ENCODE measurements around the gene KRT86. TPM values are rescaled to one million over a fixed set of nuclear protein-coding genes. Genes with fewer than 3 reads are reported as not detected.

KRT86 gene
- polyA plus RNA-seq, 1 of the 3 experiments (the other 2 are of a cell fraction) = 0.56 TPM

- no peak for TF ChIP-seq NRF1 (IDR thresholded peaks at IDR 0.05; ENCODE audit: low read depth, low read length)
- TF ChIP-seq USF1 (IDR thresholded peaks at IDR 0.05; ENCODE audit: borderline replicate concordance, low read depth) = no peak
- TF ChIP-seq MAX (IDR thresholded peaks at IDR 0.05; ENCODE audit: low read depth) = no peak
- POLR2A ChIA-PET = interaction anchor here (1.3 kb wide), 1 partner anchor 128 kb away, joined by 4 read pairs; no protein-coding TSS in a partner anchor
- no peak overlapping the region for H3K4me2 ChIP-seq
- H3K4me3 ChIP-seq (ENCODE audit: low read depth in 2 of 2, low read length in 1 of 2) = no peak overlapping the region
- H3K27ac ChIP-seq (ENCODE audit: low read depth in 2 of 2, low read length in 1 of 2) = no peak overlapping the region
- H3K27me3 ChIP-seq (ENCODE audit: insufficient read depth) = no peaks in the 10 kb centered on the region; the same call in 1 of the 2 replicates
- CTCF ChIA-PET = interaction anchor here (0.6 to 12.6 kb wide), 63 partner anchors 9 to 654 kb away, joined by 3 to 218 read pairs (median 5); partner anchors contain the start of gene KRT80
- no peak overlapping the region for H2AFZ ChIP-seq (ENCODE audit: low read depth)
- no peak overlapping the region for H3K9ac ChIP-seq
- H3K4me1 ChIP-seq (ENCODE audit: control insufficient read depth in 1 of 2, insufficient read depth in 2 of 2, low read depth in 1 of 2, low read length in 1 of 2) = peaks cover 0 to 6% of the 10 kb centered on the region in 2 experiments; a peak in 1 of 4 replicates
- no peaks in the 10 kb centered on the region for H4K20me1 ChIP-seq (ENCODE audit: insufficient read depth)
- no peaks in the 10 kb centered on the region for H3K9me3 ChIP-seq
- no peak for DNase-seq
- H3F3A ChIP-seq (replicated peaks; ENCODE audit: insufficient read depth) = no peaks in the 10 kb centered on the region
- H3K79me2 ChIP-seq (ENCODE audit: insufficient read depth) = no peaks in the 10 kb centered on the region
- WGBS (ENCODE audit: low lambda C conversion rate) = 59% methylated on average over 10 of the region's 10 CpGs
- no peaks in the 10 kb centered on the region for H3K9me2 ChIP-seq
- no peaks in the 10 kb centered on the region for H3K36me3 ChIP-seq (replicated peaks in 1 of 2; ENCODE audit: control insufficient read depth in 1 of 2, insufficient read depth in 2 of 2, low read length in 1 of 2)
Measured at GRCh38 chr12:52327830-52328500, 53.5 kb downstream of the KRT86 start.

- Histone ChIP-seq H3K79me2 (ENCODE audit: insufficient read depth) (no peaks in the 10 kb centered on the region), H3K27me3 (ENCODE audit: insufficient read depth) (no peaks in the 10 kb centered on the region; the same call in 1 of the 2 replicates), H3K27ac (ENCODE audit: low read depth in 2 of 2, low read length in 1 of 2) (no peak overlapping the region), H3K9me3 (no peaks in the 10 kb centered on the region), H3K9me2 (no peaks in the 10 kb centered on the region), H4K20me1 (ENCODE audit: insufficient read depth) (no peaks in the 10 kb centered on the region), H3F3A (replicated peaks; ENCODE audit: insufficient read depth) (no peaks in the 10 kb centered on the region), H3K9ac (no peak overlapping the region), H2AFZ (ENCODE audit: low read depth) (no peak overlapping the region), H3K4me2 (no peak overlapping the region), H3K4me3 (ENCODE audit: low read depth in 2 of 2, low read length in 1 of 2) (no peak overlapping the region), H3K36me3 (replicated peaks in 1 of 2; ENCODE audit: control insufficient read depth in 1 of 2, insufficient read depth in 2 of 2, low read length in 1 of 2) (no peaks in the 10 kb centered on the region), H3K4me1 (ENCODE audit: control insufficient read depth in 1 of 2, insufficient read depth in 2 of 2, low read depth in 1 of 2, low read length in 1 of 2) (peaks cover 0 to 18% of the 10 kb centered on the region in 2 experiments; a peak in 2 of 4 replicates)
- 57% methylated on average over 1 of the region's 1 CpG for WGBS (ENCODE audit: low lambda C conversion rate)
- POLR2A ChIA-PET = interaction anchor here (0.7 kb wide), 1 partner anchor 131 kb away, joined by 3 read pairs; no protein-coding TSS in a partner anchor
- TF ChIP-seq SIN3A (IDR thresholded peaks at IDR 0.05; ENCODE audit: borderline replicate concordance, low read depth, low read length) = no peak
- no peak for TF ChIP-seq EP300 (IDR thresholded peaks at IDR 0.05; ENCODE audit: borderline replicate concordance in 1 of 2, low read depth in 1 of 2, low read length in 1 of 2)
- TF ChIP-seq USF2 (IDR thresholded peaks at IDR 0.05; ENCODE audit: borderline replicate concordance, low read depth, low read length) = no peak
- no peak for TF ChIP-seq RAD21 (IDR thresholded peaks at IDR 0.05; ENCODE audit: low read length)
- CTCF ChIA-PET = interaction anchor here (0.8 to 5.4 kb wide), 9 partner anchors 9 to 175 kb away, joined by 3 to 25 read pairs (median 3); no protein-coding TSS in a partner anchor
- no peak for DNase-seq
Measured at GRCh38 chr12:52331039-52331438, 56.6 kb downstream of the KRT86 start.
